ENCODE measurements around the gene SPIRE1.
"Not testable (repeated sequence)": the region's sequence is repeated elsewhere in the genome, so short reads cannot be mapped to it uniquely, and the experiment has no call there.

The SPIRE1 gene

DNA sequence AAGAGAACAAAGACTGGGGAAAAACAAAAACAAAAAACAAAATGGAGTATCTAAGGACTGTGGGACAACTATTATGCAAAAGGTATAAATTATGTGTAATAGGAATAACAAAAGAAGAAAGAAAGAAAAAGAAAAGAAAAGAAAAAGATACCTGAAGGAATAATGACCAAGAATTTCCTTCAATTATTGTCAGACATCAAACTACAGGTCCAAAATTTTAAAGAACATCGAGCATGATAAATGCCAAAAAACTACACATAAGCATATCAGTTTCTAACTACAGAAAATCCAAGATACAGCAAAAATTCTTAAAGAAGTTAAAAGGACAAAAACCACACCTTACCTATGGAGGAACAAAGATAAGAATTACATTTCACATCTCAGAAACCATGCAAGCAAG, 93.0 kb downstream of the SPIRE1 start:
- no peak overlapping the region for H3K4me3 ChIP-seq (ENCODE audit: low read depth, low read length)
- TF ChIP-seq, protein P1, sequence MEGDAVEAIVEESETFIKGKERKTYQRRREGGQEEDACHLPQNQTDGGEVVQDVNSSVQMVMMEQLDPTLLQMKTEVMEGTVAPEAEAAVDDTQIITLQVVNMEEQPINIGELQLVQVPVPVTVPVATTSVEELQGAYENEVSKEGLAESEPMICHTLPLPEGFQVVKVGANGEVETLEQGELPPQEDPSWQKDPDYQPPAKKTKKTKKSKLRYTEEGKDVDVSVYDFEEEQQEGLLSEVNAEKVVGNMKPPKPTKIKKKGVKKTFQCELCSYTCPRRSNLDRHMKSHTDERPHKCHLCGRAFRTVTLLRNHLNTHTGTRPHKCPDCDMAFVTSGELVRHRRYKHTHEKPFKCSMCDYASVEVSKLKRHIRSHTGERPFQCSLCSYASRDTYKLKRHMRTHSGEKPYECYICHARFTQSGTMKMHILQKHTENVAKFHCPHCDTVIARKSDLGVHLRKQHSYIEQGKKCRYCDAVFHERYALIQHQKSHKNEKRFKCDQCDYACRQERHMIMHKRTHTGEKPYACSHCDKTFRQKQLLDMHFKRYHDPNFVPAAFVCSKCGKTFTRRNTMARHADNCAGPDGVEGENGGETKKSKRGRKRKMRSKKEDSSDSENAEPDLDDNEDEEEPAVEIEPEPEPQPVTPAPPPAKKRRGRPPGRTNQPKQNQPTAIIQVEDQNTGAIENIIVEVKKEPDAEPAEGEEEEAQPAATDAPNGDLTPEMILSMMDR (IDR thresholded peaks at IDR 0.05; ENCODE audit: low read depth, low read length) = no peak

DNA sequence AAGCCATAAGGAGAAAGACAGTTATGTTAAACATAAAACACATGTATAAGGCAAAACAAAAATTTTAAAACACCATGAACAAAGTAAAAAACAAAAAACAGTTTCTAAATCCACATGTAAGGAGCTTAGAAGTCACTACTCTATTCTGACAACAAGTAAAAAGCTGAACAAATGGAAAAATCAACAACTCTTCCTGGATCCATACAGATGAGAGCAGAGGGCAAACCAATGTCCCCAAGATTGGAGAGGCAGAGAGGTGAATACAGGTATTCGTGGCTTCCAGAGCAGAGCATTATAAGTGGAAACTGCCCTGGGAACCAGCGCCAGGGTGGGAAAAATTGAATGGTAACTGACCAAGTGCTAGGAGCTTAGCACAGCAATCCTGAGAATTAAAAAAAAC, 93.5 kb downstream of the SPIRE1 start:
- TF ChIP-seq, protein P1 (IDR thresholded peaks at IDR 0.05; ENCODE audit: low read depth, low read length) = no peak
- no peak overlapping the region for H3K4me3 ChIP-seq (ENCODE audit: low read depth, low read length)

DNA sequence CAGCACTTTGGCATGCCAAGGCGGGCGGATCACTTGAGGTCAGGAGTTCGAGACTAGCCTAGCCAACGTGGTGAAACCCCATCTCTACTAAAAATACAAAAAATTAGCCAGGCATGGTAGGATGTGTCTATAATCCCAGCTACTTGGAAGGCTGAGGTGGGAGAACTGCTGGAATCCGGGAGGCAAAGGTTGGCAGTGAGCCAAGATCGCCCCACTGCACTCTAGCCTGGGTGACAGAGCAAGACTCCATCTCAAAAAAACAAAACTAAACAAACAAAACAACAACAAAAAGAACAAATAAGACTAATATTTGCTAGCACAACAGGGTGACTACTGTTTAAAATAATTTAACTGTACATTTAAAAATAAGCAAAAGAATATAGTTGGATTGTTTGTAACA, 97.3 kb downstream of the SPIRE1 start:
- H3K4me3 ChIP-seq (ENCODE audit: low read depth, low read length) = not testable (repeated sequence)

DNA sequence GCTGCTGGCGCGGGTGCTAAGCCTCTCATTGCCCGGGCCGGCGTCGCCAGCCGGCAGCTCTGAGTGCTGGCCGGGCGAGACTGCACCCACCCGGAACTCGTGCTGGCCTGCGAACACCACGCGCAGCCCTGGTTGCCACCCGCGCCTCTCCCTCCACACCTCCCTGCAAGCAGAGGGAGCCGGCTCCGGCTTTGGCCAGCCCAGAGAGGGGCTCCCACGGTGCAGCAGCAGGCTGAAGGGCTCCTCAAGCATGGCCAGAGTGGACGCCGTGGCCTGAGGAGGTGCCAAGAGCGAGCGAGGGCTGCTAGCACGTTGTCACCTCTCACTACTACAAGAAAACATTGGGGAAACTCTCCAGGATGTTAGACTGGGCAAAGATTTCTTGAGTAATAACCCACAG, 98.6 kb downstream of the SPIRE1 start:
- TF ChIP-seq, protein P1 (IDR thresholded peaks at IDR 0.05; ENCODE audit: low read depth, low read length) = no peak
- no peak overlapping the region for H3K4me3 ChIP-seq (ENCODE audit: low read depth, low read length)

DNA sequence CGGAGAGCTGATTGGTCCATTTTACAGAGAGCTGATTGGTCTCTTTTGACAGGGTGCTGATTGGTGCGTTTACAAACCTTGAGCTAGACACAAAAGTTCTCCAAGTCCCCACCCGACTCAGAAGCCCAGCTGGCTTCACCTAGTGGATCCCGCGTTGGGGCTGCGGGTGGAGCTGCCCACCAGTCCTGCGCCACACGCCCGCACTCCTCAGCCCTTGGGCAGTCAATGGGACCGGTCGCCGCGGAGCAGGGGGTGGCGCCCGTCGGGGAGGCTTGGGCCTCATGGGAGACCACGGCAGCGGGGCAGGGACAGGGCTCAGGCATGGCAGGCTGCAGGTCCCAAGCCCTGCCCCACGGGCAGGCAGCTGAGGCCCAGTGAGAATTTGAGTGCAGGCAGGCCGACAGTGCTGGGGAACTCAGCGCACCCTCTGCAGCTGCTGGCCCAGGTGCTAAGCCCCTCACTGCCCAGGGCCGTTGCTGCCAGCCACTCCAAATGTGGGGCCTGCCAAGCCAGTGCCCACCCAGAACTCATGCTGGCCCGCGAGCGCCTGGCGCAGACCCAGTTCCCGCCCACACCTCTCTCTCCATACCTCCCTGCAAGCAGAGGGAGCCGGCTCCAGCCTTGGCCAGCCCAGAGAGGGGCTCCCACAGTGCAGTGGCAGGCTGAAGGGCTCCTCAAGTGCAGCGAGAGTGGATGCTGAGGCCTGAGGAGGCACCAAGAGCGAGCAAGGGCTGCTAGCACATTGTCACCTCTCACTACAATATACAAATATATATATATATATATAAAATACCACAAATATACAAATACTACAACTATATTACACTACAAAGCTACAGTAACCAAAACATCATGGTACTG, 100.7 kb downstream of the SPIRE1 start:
- no peak overlapping the region for H3K4me3 ChIP-seq (ENCODE audit: low read depth, low read length)
- TF ChIP-seq, protein P1 (IDR thresholded peaks at IDR 0.05; ENCODE audit: low read depth, low read length) = no peak

DNA sequence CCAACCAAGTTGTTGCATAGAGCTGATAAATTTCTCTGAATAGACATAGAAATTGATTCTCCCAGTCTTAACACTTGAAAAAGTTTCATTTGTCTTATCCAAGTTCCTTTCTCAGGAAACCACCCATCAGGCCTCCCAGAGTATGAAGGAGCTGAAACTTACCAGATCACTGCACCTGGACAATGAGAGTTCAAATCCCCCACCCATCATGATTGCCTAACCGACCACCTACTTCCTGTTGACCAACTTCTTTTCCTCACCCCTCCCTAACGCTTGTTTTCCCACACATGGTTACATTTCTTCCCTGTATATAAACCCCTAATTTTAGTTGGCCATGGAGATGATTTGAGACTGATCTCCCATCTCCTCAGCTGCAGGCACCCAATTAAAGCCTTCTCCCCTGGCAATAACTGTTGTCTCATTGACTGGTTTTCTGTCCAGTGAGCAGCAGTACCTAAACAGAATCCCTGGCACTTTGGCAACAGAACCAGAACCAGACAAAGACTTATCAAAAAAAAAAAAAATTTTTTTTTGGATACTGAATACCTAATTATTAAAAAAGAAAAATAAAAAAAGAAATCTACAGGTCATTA, 103.0 kb downstream of the SPIRE1 start:
- TF ChIP-seq, protein P1 (IDR thresholded peaks at IDR 0.05; ENCODE audit: low read depth, low read length) = no peak
- no peak overlapping the region for H3K4me3 ChIP-seq (ENCODE audit: low read depth, low read length)

DNA sequence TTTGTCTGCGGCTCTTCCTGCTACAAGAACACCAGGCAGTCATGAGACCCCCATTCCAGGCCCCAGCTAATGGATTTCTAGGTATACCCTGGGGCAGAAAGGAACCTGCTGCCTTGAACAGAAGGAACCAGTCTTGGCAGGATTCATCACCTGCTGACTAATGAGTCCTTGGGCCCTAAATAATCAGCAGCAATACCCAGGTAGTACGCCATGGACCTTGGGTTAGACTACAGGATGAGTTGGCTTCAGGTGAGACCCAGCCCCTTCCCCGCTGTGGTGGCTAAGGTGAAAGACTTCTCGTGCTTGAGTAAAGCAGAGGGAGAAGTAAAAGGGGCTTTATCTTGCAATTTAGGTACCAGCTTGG, 105.0 kb downstream of the SPIRE1 start:
- TF ChIP-seq, protein P1 (IDR thresholded peaks at IDR 0.05; ENCODE audit: low read depth, low read length) = no peak
- no peak overlapping the region for H3K4me3 ChIP-seq (ENCODE audit: low read depth, low read length)

DNA sequence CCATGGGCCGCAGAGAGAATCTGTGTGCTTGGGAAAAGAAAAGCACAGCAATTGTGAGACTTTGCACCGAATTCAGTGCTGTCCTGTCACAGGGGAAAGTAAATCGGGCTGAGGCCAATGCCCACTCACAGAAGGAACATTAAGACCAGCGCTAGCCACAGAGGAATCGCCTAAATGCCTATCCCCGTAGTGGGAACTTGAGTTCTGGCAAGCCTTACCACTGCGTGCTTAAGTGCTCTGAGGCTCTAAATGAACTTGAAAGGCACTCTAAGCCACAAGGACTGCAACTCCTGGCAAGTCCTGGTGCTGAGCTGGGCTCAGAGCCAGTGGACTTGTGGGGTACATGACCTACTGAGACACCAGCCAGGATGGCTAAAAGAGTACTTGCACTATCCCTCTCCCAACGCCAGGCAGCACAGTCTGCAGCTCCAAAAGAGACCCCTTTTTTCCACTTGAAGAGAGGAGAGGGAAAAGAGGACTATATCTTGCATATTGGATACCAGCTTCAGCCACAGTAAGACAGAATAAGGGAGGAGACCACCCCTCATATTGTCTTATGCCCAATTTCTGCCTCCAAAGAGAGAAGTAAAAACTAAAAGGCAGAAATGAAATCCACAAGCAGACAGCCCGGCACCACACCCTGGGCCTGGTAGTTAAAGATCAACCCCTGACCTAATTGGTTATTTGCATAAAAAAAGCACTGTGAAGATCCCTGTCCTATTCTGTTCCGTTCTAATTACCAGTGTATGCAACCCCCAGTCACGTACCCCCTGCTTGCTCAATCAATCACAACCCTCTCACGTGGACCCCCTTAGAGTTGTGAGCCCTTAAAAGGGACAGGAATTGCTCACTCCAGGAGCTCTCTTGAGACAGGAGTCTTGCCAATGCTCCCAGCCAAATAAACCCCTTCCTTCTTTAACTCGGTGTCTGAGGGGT, 105.7 kb downstream of the SPIRE1 start:
- H3K4me3 ChIP-seq (ENCODE audit: low read depth, low read length) = not testable (repeated sequence)

DNA sequence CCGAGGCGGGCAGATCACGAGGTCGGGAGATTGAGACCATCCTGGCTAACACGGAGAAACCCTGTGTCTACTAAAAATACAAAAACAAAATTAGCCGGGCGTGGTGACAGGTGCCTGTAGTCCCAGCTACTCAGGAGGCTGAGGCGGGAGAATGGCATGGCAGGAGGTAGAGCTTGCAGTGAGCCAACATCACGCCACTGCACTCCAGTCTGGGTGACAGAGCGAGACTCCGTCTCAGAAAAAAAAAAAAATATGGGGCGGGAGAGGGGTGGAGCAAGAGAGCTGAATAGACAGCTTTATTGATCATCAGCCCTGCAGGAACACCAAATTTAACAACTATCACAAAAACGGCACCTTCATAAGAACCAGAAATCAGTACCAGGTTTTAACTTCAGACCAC, 106.4 kb downstream of the SPIRE1 start:
- not testable (repeated sequence) for H3K4me3 ChIP-seq (ENCODE audit: low read depth, low read length)
